NCI-H1105 treated with DMSO at 0.1 percent for 48 hours (cell line): ENCODE measurements around the gene FAM107B.
"Not testable (repeated sequence)": the region's sequence is repeated elsewhere in the genome, so short reads cannot be mapped to it uniquely, and the experiment has no call there.

Experiments used
- DNase-seq: peaks from one replicate; lab custom pipeline; 2025; lab: John Stamatoyannopoulos, UW

Gene FAM107B

GRCh38 chr10:14601872-14602725, 172.6 kb downstream of the FAM107B start:
- no peak for DNase-seq

GRCh38 chr10:14601326-14601725, 173.4 kb downstream of the FAM107B start:
- DNase-seq: no peak

GRCh38 chr10:14600065-14600464, 174.6 kb downstream of the FAM107B start:
- no peak for DNase-seq

- DNase-seq: no peak
Observed at GRCh38 chr10:14598809-14599764, 175.6 kb downstream of the FAM107B start.

- DNase-seq: no peak
Observed at GRCh38 chr10:14595526-14596182, 179.0 kb downstream of the FAM107B start.

- DNase-seq: no peak
Observed at GRCh38 chr10:14594878-14595525, 179.7 kb downstream of the FAM107B start.

- no peak for DNase-seq
Observed at GRCh38 chr10:14593806-14594205, 180.9 kb downstream of the FAM107B start.

GRCh38 chr10:14592566-14592965, 182.1 kb downstream of the FAM107B start:
- DNase-seq: no peak

- DNase-seq: no peak
Observed at GRCh38 chr10:14592026-14592425, 182.7 kb downstream of the FAM107B start.

- not testable (repeated sequence) for DNase-seq
Observed at GRCh38 chr10:14588938-14589294, 185.8 kb downstream of the FAM107B start.

GRCh38 chr10:14588084-14588937, 186.4 kb downstream of the FAM107B start:
- no peak for DNase-seq

GRCh38 chr10:14587540-14588083, 187.1 kb downstream of the FAM107B start:
- no peak for DNase-seq

- no peak for DNase-seq
Observed at GRCh38 chr10:14586901-14587300, 187.8 kb downstream of the FAM107B start.

- no peak for DNase-seq
Observed at GRCh38 chr10:14585287-14586193, 189.2 kb downstream of the FAM107B start.

GRCh38 chr10:14584661-14585060, 190.0 kb downstream of the FAM107B start:
- DNase-seq: no peak

- DNase-seq: no peak
Observed at GRCh38 chr10:14583967-14584366, 190.7 kb downstream of the FAM107B start.

- no peak for DNase-seq
Observed at GRCh38 chr10:14583252-14583651, 191.4 kb downstream of the FAM107B start.

GRCh38 chr10:14581553-14582321, 193.0 kb downstream of the FAM107B start:
- no peak for DNase-seq
